ENCODE data around the gene CD6. TPM values are rescaled to one million over a fixed set of nuclear protein-coding genes. Genes with fewer than 3 reads are reported as not detected.

Gene CD6
- total and polyA plus RNA-seq, 9 donors: 0.42 to 3.4 (median 0.69) TPM

DNA sequence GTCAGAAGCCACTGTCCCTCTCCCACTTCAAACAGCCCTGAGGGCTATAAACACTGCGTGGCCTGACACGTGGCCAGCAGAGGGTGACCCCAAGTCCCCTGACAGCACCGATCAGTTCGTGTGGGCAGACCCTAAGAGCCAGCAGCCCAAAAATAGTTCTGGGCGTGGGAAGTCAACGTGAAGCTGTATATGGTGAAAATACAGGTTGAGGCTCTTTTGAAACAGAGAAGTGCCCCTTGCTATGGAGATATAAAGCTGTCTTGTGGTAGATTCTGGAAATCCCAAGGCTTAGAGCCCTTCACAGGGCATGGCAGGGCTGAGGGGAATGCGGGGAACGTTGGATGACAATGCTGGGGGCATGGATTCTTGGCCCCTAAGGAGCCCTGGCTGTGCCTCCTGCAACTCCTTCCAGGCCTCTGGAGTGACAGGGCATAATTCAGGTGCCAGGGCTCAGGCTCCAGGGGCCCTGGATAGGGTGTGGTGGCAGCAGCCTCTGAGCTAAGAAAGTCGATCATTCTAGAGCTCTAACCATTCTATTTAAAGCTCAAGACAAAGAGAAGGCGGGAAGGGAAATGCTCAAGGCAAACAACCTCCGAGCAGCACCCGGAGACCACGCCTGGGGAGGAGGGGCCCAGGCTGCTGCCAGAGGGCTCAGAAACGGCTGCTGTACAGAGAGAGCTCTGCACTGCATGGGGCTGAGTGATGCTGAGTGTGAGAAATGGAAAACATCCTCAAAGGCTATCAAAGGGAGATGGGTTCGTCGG is 70.5 kb downstream of the CD6 start:
- peak overlapping the region in 1 of 2 donors; percentile 31 for H3K27ac ChIP-seq
- 26 to 36% (median 28%) methylated on average over 16 of the region's 16 CpGs for WGBS, 3 donors
- H3K27me3 ChIP-seq: no peaks in the 10 kb centered on the region
- TF ChIP-seq POLR2A (IDR thresholded peaks at IDR 0.05) (no peak), EP300 (IDR thresholded peaks at IDR 0.05) (no peak)
- TF ChIP-seq, protein P1, sequence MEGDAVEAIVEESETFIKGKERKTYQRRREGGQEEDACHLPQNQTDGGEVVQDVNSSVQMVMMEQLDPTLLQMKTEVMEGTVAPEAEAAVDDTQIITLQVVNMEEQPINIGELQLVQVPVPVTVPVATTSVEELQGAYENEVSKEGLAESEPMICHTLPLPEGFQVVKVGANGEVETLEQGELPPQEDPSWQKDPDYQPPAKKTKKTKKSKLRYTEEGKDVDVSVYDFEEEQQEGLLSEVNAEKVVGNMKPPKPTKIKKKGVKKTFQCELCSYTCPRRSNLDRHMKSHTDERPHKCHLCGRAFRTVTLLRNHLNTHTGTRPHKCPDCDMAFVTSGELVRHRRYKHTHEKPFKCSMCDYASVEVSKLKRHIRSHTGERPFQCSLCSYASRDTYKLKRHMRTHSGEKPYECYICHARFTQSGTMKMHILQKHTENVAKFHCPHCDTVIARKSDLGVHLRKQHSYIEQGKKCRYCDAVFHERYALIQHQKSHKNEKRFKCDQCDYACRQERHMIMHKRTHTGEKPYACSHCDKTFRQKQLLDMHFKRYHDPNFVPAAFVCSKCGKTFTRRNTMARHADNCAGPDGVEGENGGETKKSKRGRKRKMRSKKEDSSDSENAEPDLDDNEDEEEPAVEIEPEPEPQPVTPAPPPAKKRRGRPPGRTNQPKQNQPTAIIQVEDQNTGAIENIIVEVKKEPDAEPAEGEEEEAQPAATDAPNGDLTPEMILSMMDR (IDR thresholded peaks at IDR 0.05): no peak
- H3K9me3 ChIP-seq: no peaks in the 10 kb centered on the region
- intact Hi-C loops (cut with DNase I): no loop called here
- no peaks in the 10 kb centered on the region for H3K36me3 ChIP-seq
- peak; percentile 34 to 65 (median 46) for DNase-seq
- no peak overlapping the region for H3K4me3 ChIP-seq
- H3K4me1 ChIP-seq (ENCODE audit: insufficient read depth): peaks cover 7% of the 10 kb centered on the region

DNA sequence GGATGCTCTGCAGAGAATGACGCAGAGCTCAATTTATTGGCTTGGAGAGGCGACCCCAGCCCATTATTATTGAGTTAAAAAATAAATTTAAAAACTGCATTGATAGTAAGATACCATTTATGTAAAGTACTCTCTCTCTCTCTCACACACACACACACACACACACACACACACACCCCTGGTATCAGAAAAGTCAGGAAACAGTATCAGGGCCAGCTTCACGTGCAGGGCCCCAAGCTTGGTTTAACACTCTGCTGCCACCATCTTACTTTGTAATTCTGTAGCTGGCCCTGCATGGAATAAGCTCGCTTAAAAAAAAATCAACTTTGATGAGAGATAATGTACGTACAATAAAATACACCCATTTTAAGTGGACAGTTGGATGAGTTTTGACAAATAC is 71.1 kb downstream of the CD6 start:
- WGBS, 3 donors: 50 to 60% (median 55%) methylated on average over 5 of the region's 5 CpGs
- H3K9me3 ChIP-seq: no peaks in the 10 kb centered on the region
- DNase-seq: no peak
- intact Hi-C loops (cut with DNase I): no loop called here
- H3K4me1 ChIP-seq (ENCODE audit: insufficient read depth): peaks cover 7% of the 10 kb centered on the region
- TF ChIP-seq EP300 (IDR thresholded peaks at IDR 0.05) (no peak), POLR2A (IDR thresholded peaks at IDR 0.05) (no peak)
- TF ChIP-seq, protein P1 (IDR thresholded peaks at IDR 0.05): no peak
- no peaks in the 10 kb centered on the region for H3K36me3 ChIP-seq
- H3K27me3 ChIP-seq: no peaks in the 10 kb centered on the region
- no peak overlapping the region for H3K27ac ChIP-seq
- no peak overlapping the region for H3K4me3 ChIP-seq

DNA sequence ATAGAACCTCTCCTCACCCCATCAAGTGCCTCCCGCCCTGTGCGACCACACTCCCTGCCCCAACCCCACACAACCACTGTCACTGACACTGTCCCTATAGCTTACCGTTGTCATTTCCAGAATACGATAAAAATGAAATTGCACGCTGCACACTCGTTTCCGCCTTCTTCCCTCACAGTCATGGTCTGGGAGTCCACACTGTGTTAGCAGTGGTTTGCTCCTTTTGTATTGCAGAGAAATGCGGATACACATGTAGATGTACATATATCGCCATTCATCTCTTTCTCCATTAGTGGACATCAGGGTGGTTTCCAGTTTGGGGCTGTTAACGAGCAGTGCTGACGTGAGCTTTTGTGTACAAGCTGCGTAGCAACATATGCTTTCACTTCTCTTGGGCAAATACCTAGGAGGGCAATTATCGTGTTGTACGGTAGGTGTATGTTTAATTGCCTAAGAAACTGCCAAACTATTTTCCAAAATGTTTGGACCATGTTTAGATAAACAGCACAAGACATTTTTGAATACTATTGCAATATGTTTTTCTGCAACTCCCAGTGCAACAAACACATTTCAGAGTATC is 71.6 kb downstream of the CD6 start:
- no peak overlapping the region for H3K27ac ChIP-seq
- no peak overlapping the region for H3K4me3 ChIP-seq
- no peaks in the 10 kb centered on the region for H3K27me3 ChIP-seq
- no peaks in the 10 kb centered on the region for H3K36me3 ChIP-seq
- intact Hi-C loops (cut with DNase I): no loop called here
- H3K4me1 ChIP-seq (ENCODE audit: insufficient read depth): peaks cover 7% of the 10 kb centered on the region
- TF ChIP-seq EP300 (IDR thresholded peaks at IDR 0.05) (no peak), POLR2A (IDR thresholded peaks at IDR 0.05) (no peak)
- TF ChIP-seq, protein P1 (IDR thresholded peaks at IDR 0.05): no peak
- DNase-seq: no peak
- WGBS, 3 donors: 96% methylated on average over 14 of the region's 14 CpGs
- H3K9me3 ChIP-seq: no peaks in the 10 kb centered on the region

DNA sequence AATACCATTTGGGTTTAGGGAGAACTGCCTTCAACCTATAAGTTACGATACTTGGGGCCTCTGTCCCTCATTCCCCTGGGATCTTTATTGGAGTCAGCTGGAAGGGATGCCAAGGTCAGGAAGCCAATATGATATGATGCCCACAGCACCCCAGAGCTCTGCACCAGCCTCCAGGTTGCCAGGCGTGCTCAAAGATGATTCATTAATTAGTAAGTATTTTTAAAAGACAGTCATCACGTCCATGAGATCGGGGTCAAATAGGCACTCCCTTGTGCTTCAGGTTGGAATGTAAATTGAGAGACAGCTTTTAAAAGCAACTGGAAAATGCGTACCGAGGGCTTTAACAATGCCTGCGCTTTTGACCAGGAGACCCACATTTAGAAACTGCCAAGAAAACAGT is 73.8 kb downstream of the CD6 start:
- 67 to 71% (median 68%) methylated on average over 7 of the region's 7 CpGs for WGBS, 3 donors
- TF ChIP-seq POLR2A (IDR thresholded peaks at IDR 0.05) (no peak), EP300 (IDR thresholded peaks at IDR 0.05) (no peak)
- TF ChIP-seq, protein P1 (IDR thresholded peaks at IDR 0.05): no peak
- Histone ChIP-seq H3K4me1 (ENCODE audit: insufficient read depth) (peaks cover 7% of the 10 kb centered on the region), H3K27ac (no peak overlapping the region), H3K36me3 (no peaks in the 10 kb centered on the region), H3K4me3 (no peak overlapping the region), H3K27me3 (no peaks in the 10 kb centered on the region), H3K9me3 (no peaks in the 10 kb centered on the region)
- intact Hi-C loops (cut with DNase I): no loop called here
- DNase-seq: no peak

Data from ovary (tissue), 9 donors.